ENCODE measurements around the gene LMBR1L. TPM values are rescaled to one million over a fixed set of nuclear protein-coding genes. Genes with fewer than 3 reads are reported as not detected.

Gene LMBR1L
- total RNA-seq, 4 donors from 2014 or later: 11.1 to 27.2 (median 15.9) TPM

- no peak for DNase-seq
- intact Hi-C loops (cut with DNase I; ENCODE audit: low total_unique reads): no loop called here
- Histone ChIP-seq H3K27ac (no peak overlapping the region), H3K36me3 (peaks cover 6 to 86% of the 10 kb centered on the region in 2 donors), H3K4me3 (no peak overlapping the region), H3K4me1 (peaks cover 17% of the 10 kb centered on the region in 2 donors), H3K9me3 (no peaks in the 10 kb centered on the region), H3K27me3 (no peaks in the 10 kb centered on the region)
- in situ Hi-C loops (cut with MboI; ENCODE audit: low sequenced_read_pairs in 4 of 4): no loop called here
- TF ChIP-seq POLR2A (IDR thresholded peaks at IDR 0.05): no peak
- TF ChIP-seq CTCF (IDR thresholded peaks at IDR 0.05 in 4 of 5, conservative IDR thresholded peaks at IDR 0.05 in 1 of 5): no peak
- no peak for ATAC-seq
These were observed 59.3 kb downstream of the LMBR1L start for GRCh38 chr12:49051373-49051764.

DNA sequence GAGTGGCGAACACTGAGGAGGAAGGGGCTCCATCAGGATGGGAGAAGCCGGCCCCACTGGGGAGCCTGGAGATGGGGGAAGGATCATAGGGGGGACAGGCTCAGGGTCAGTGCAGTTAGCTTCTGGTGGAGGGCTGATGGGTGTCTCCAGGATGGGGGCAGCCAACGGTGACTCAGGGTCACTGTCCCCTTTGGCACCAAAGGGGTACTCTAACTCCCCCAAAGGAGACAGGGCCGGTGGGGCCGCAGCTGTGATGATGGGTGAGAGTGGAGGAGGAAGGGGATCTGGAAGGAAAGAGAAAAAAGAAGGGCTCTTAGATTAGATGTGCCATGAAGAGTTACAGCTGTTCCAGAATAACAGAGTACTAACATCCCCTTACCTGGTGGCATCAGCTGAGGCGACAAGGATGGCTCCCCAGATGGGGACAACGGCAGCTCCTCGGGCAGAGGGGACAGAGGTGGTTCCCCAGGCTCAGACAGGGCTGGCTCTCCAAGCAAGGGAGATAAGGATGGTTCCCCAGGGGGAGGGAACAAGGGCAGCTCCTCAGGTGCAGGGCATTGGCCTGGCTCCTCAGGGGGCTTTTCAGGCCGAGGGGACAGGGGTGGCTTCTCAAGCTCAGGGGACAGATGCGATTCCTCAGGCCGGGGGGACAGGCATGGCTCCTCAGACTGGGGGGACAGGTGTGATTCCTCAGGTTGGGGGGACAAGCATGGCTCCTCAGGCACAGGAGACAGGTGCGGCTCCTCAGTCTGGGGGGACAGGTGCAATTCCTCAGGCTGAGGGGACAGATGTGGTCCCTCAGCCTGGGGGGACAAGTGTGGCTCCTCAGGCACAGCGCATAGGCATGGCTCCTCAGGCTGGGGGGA, 59.9 kb downstream of the LMBR1L start:
- Histone ChIP-seq H3K4me1 (peaks cover 11% of the 10 kb centered on the region in 2 donors), H3K36me3 (peaks cover 6 to 92% of the 10 kb centered on the region in 2 donors), H3K4me3 (no peak overlapping the region), H3K9me3 (no peaks in the 10 kb centered on the region), H3K27ac (no peak overlapping the region), H3K27me3 (no peaks in the 10 kb centered on the region)
- DNase-seq (no peak), ATAC-seq (no peak)
- in situ Hi-C loops (cut with MboI; ENCODE audit: low sequenced_read_pairs in 4 of 4): no loop called here
- intact Hi-C loops (cut with DNase I; ENCODE audit: low total_unique reads): no loop called here
- TF ChIP-seq POLR2A (IDR thresholded peaks at IDR 0.05) (no peak), CTCF (IDR thresholded peaks at IDR 0.05 in 4 of 5, conservative IDR thresholded peaks at IDR 0.05 in 1 of 5) (no peak)

DNA sequence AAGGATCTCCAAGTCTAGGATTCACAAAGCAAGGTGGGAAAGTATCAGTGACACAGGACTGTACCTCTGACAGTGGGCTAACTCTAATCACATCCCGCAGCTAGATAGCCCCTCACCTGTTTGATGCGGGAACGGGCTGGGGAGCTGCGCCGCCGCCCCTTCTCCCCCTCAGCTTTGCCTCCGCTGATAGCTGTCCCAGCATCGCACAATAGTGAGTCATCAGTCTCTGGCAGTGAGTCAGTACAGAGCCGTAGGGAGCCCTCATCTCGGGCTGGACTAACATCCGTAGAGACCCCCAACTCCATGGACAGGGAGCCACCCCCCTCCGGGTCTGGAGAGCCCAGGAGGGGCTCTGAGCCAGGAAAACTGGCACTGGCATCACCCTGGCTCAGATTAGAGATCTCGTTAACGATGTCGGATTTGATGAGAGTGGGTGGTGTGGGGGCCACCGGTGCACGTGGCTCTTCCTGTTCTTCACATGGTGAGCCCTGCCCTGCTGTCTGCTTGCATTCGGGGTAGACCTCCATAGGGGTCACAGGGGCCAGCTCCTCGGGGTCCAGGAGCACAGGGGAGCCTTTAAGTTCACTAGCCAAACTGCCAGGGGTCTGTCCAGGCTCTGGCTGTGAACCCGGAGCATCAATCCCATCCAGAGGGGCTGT, 61.0 kb downstream of the LMBR1L start:
- Histone ChIP-seq H3K4me3 (no peak overlapping the region), H3K36me3 (peaks cover 6 to 99% of the 10 kb centered on the region in 2 donors), H3K27me3 (no peaks in the 10 kb centered on the region), H3K9me3 (no peaks in the 10 kb centered on the region), H3K4me1 (peaks cover under 1% of the 10 kb centered on the region in 2 donors), H3K27ac (no peak overlapping the region)
- TF ChIP-seq CTCF (IDR thresholded peaks at IDR 0.05 in 4 of 5, conservative IDR thresholded peaks at IDR 0.05 in 1 of 5) (no peak), POLR2A (IDR thresholded peaks at IDR 0.05) (no peak)
- DNase-seq (no peak), ATAC-seq (no peak)
- in situ Hi-C loops (cut with MboI; ENCODE audit: low sequenced_read_pairs in 4 of 4) (no loop called here), intact Hi-C loops (cut with DNase I; ENCODE audit: low total_unique reads) (no loop called here)

DNA sequence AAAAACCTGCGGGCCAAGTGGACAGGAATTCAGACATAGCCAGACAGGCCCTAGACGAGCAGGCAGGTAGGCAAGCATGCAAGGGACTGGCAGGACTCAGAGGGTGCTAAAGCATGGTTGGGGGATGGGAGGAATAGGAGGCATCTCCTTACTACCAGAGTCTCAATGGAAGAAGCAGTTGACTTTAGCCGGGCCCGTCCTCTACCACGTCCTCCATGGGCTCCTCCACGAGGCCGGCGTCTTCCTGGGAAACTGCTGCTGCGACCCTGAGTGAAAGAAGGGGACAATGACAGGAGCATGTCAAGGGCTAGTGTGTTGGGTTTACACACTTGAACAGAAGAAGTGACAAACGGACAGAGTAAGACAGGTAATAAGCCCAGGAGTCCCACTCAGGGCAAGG, 61.7 kb downstream of the LMBR1L start:
- Histone ChIP-seq H3K4me1 (no peaks in the 10 kb centered on the region), H3K4me3 (no peak overlapping the region), H3K27me3 (no peaks in the 10 kb centered on the region), H3K27ac (no peak overlapping the region), H3K9me3 (no peaks in the 10 kb centered on the region), H3K36me3 (peaks cover 6 to 99% of the 10 kb centered on the region in 2 donors)
- in situ Hi-C loops (cut with MboI; ENCODE audit: low sequenced_read_pairs in 4 of 4) (no loop called here), intact Hi-C loops (cut with DNase I; ENCODE audit: low total_unique reads) (no loop called here)
- DNase-seq (no peak), ATAC-seq (no peak)
- TF ChIP-seq CTCF (IDR thresholded peaks at IDR 0.05 in 4 of 5, conservative IDR thresholded peaks at IDR 0.05 in 1 of 5) (no peak), POLR2A (IDR thresholded peaks at IDR 0.05) (no peak)

Other genes with a start within 250 kb of the LMBR1L start
- gene RND1, start 245.0 kb downstream of the LMBR1L start, total RNA-seq: under 1 TPM in 1 of 4 donors, not detected in 3; 0.36 TPM
- gene FKBP11, start 185.4 kb downstream of the LMBR1L start, total RNA-seq: 1 to 10 TPM in 3 of 4 donors, not detected in 1; 2.1 to 3.9 (median 3.0) TPM
- gene ARF3, start 153.4 kb downstream of the LMBR1L start, total RNA-seq: 10 to 100 TPM in 3 of 4 donors, 1 to 10 TPM in 1; 4.9 to 17.2 (median 13.5) TPM
- not detected for gene WNT10B, start 139.1 kb downstream of the LMBR1L start, total RNA-seq
- not detected for gene WNT1, start 132.5 kb downstream of the LMBR1L start, total RNA-seq
- 100 to 1,000 TPM in 3 of 4 donors, 10 to 100 TPM in 1; 26.8 to 415 (median 232) TPM for gene DDN, start 111.5 kb downstream of the LMBR1L start, total RNA-seq
- gene PRKAG1, start 92.1 kb downstream of the LMBR1L start, total RNA-seq: 10 to 100 TPM; 67.4 to 97.7 (median 83.9) TPM
- gene KMT2D, start 50.1 kb downstream of the LMBR1L start, total RNA-seq: 10 to 100 TPM; 36.0 to 99.0 (median 71.3) TPM
- under 1 TPM in 2 of 4 donors, not detected in 2; 0.46 to 0.71 TPM for gene RHEBL1, start 40.9 kb downstream of the LMBR1L start, total RNA-seq
- gene DHH, start 16.0 kb downstream of the LMBR1L start, total RNA-seq: under 1 TPM in 3 of 4 donors, not detected in 1; 0.09 to 0.36 (median 0.15) TPM
- 1,000 to 10,000 TPM in 1 of 4 donors, 100 to 1,000 TPM in 3; 124 to 1,632 (median 402) TPM for gene TUBA1B, start 20.5 kb upstream of the LMBR1L start, total RNA-seq
- 10 to 100 TPM; 14.7 to 68.0 (median 25.1) TPM for gene TUBA1A, start 78.2 kb upstream of the LMBR1L start, total RNA-seq
- gene TUBA1C, start 154.2 kb upstream of the LMBR1L start, total RNA-seq: 100 to 1,000 TPM in 1 of 4 donors, 10 to 100 TPM in 3; 53.9 to 130 (median 72.5) TPM
- not detected for gene PRPH, start 184.3 kb upstream of the LMBR1L start, total RNA-seq
- under 1 TPM in 1 of 4 donors, not detected in 3; 0.24 TPM for gene TROAP, start 212.4 kb upstream of the LMBR1L start, total RNA-seq
- not detected for gene C1QL4, start 226.3 kb upstream of the LMBR1L start, total RNA-seq
- under 1 TPM in 1 of 4 donors, not detected in 3; 0.24 TPM for gene DNAJC22, start 236.0 kb upstream of the LMBR1L start, total RNA-seq